GM18505 (cell line): ENCODE measurements around the gene SIM1.
"Not testable (repeated sequence)": the region's sequence is repeated elsewhere in the genome, so short reads cannot be mapped to it uniquely, and the experiment has no call there.

Experiments used
- ATAC-seq: cut with Tn5 transposase; IDR thresholded peaks from one replicate; pipeline ENCODE4 v1.9.1; 2021; ENCODE audit not compliant: unreplicated experiment
- POLR2A ChIP-seq: IDR thresholded peaks from 4 replicates; pipeline ENCODE4 v1.6.1; 2011; ENCODE audit warnings: borderline replicate concordance; ENCODE audit not compliant: insufficient read depth, insufficient read length; ENCODE audit errors: extremely low read depth

SIM1 gene

GRCh38 chr6:100388868-100389519 is 75.7 kb downstream of the SIM1 start:
- TF ChIP-seq POLR2A: no peak
- ATAC-seq: no peak

GRCh38 chr6:100382767-100383195 is 81.9 kb downstream of the SIM1 start:
- no peak for TF ChIP-seq POLR2A

GRCh38 chr6:100382031-100382430 is 82.7 kb downstream of the SIM1 start:
- no peak for TF ChIP-seq POLR2A
- no peak for ATAC-seq

More at GRCh38 chr6:100382767-100383195, 81.9 kb downstream of the SIM1 start:
- no peak for ATAC-seq

- no peak for TF ChIP-seq POLR2A
- ATAC-seq: no peak
Observed at GRCh38 chr6:100381111-100381510, 83.6 kb downstream of the SIM1 start.

GRCh38 chr6:100379386-100379785 is 85.3 kb downstream of the SIM1 start:
- no peak for TF ChIP-seq POLR2A
- ATAC-seq: no peak

- ATAC-seq: no peak
- TF ChIP-seq POLR2A: no peak
Observed at GRCh38 chr6:100378576-100378975, 86.1 kb downstream of the SIM1 start.

GRCh38 chr6:100376103-100376502 is 88.6 kb downstream of the SIM1 start:
- no peak for ATAC-seq
- TF ChIP-seq POLR2A: no peak

GRCh38 chr6:100372326-100373091 is 92.2 kb downstream of the SIM1 start:
- TF ChIP-seq POLR2A: no peak
- no peak for ATAC-seq

- no peak for ATAC-seq
- no peak for TF ChIP-seq POLR2A
Observed at GRCh38 chr6:100371591-100371990, 93.1 kb downstream of the SIM1 start.

- ATAC-seq: no peak
- TF ChIP-seq POLR2A: no peak
Observed at GRCh38 chr6:100370265-100370664, 94.5 kb downstream of the SIM1 start.

- no peak for ATAC-seq
- no peak for TF ChIP-seq POLR2A
Observed at GRCh38 chr6:100366419-100366818, 98.3 kb downstream of the SIM1 start.

GRCh38 chr6:100363651-100364050 is 101.1 kb downstream of the SIM1 start:
- TF ChIP-seq POLR2A: no peak
- ATAC-seq: no peak

- not testable (repeated sequence) for ATAC-seq
Observed at GRCh38 chr6:100354736-100355641, 109.7 kb downstream of the SIM1 start.
